Peyer's patch (tissue), 4 donors: ENCODE results near the gene SHC2.

Source experiments
- POLR2A ChIP-seq, 2 donors: fragments of 450-650 bp; IDR thresholded peaks; one replicate each; pipeline ENCODE4 v1.5.1; 2017; ENCODE audit warnings: antibody characterized with exemption in 2 of 2, mild to moderate bottlenecking in 2 of 2, moderate library complexity in 2 of 2
- TF ChIP-seq, protein P1 (sequence below), 6 experiments: fragments of 450-650 bp in 4 of 6; fragments of 200-600 bp in 2 of 6; sonication (generic) in 1 of 6; IDR thresholded peaks; one replicate each; pipeline ENCODE4 v1.5.1; 2017 to 2019; ENCODE audit warnings: antibody characterized with exemption in 6 of 6, mild to moderate bottlenecking in 3 of 6, moderate library complexity in 1 of 6

DNA sequence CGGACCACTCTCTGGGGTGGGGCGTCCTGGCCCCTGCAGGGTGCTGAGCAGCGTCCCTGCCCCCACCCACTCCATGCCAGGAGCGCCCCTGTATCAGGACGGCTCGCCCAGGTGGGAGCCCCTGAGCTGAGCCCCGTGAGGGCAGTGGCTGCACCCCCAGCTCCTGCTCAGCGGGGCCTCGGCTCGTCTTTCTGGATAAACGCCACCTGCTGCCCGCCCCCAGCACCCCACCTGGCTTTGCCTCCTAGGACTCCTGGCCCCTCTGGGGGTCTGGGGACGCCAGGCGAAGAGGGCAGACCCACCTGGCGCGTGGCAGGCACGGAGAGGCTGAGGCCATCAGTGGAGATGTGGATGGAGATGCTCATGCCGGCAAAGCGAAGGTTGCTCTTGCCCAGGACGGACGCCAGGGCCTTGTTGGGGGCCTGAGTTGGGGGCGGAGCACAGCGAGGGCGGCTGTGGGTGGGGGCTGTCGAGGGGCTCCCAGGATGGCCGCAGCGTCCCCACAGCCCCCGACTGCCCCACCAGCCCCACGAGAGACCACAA, 22.3 kb downstream of the SHC2 start:
- TF ChIP-seq, protein P1, sequence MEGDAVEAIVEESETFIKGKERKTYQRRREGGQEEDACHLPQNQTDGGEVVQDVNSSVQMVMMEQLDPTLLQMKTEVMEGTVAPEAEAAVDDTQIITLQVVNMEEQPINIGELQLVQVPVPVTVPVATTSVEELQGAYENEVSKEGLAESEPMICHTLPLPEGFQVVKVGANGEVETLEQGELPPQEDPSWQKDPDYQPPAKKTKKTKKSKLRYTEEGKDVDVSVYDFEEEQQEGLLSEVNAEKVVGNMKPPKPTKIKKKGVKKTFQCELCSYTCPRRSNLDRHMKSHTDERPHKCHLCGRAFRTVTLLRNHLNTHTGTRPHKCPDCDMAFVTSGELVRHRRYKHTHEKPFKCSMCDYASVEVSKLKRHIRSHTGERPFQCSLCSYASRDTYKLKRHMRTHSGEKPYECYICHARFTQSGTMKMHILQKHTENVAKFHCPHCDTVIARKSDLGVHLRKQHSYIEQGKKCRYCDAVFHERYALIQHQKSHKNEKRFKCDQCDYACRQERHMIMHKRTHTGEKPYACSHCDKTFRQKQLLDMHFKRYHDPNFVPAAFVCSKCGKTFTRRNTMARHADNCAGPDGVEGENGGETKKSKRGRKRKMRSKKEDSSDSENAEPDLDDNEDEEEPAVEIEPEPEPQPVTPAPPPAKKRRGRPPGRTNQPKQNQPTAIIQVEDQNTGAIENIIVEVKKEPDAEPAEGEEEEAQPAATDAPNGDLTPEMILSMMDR (IDR thresholded peaks at IDR 0.05): no peak
- TF ChIP-seq POLR2A (IDR thresholded peaks at IDR 0.05): no peak
